ENCODE measurements around the gene INAFM1.
"Not testable (repeated sequence)": the region's sequence is repeated elsewhere in the genome, so short reads cannot be mapped to it uniquely, and the experiment has no call there.

Gene INAFM1

GRCh38 chr19:47284324-47284899 lies 9.7 kb downstream of the INAFM1 start:
- Histone ChIP-seq H3K4me3 (replicated peaks; ENCODE audit: insufficient read depth, low read length) (no peak overlapping the region), H3K27ac (replicated peaks) (no peak overlapping the region), H3K27me3 (ENCODE audit: insufficient read depth, poor library complexity, severe bottlenecking) (no peaks in the 10 kb centered on the region)
- peak; percentile 54 to 55 for DNase-seq (ENCODE audit: low read depth in 1 of 2, low spot score in 1 of 2)
- TF ChIP-seq GABPA (IDR thresholded peaks at IDR 0.05; ENCODE audit: low read depth), result no peak
- peak; percentile 73 for TF ChIP-seq CTCF (IDR thresholded peaks at IDR 0.05; ENCODE audit: insufficient read depth, low read length)

- H3K27me3 ChIP-seq (ENCODE audit: insufficient read depth, poor library complexity, severe bottlenecking), result no peaks in the 10 kb centered on the region
- H3K27ac ChIP-seq (replicated peaks), result no peak overlapping the region
- no peak overlapping the region for H3K4me3 ChIP-seq (replicated peaks; ENCODE audit: insufficient read depth, low read length)
- TF ChIP-seq CTCF (IDR thresholded peaks at IDR 0.05; ENCODE audit: insufficient read depth, low read length) (peak; percentile 18), POLR2AphosphoS5 (IDR thresholded peaks at IDR 0.05; ENCODE audit: low read depth) (no peak), SPI1 (IDR thresholded peaks at IDR 0.05; ENCODE audit: borderline replicate concordance, low read depth) (no peak), GABPA (IDR thresholded peaks at IDR 0.05; ENCODE audit: low read depth) (no peak), REST (IDR thresholded peaks at IDR 0.05; ENCODE audit: insufficient replicate concordance, low read depth) (no peak)
- peak; percentile 52 to 87 for DNase-seq (ENCODE audit: low read depth in 1 of 2, low spot score in 1 of 2)
These were observed 21.4 kb downstream of the INAFM1 start for GRCh38 chr19:47296036-47296435.

- not testable (repeated sequence) for H3K4me3 ChIP-seq (replicated peaks; ENCODE audit: insufficient read depth, low read length); DNase-seq (ENCODE audit: low read depth in 1 of 2, low spot score in 1 of 2); H3K27me3 ChIP-seq (ENCODE audit: insufficient read depth, poor library complexity, severe bottlenecking); H3K27ac ChIP-seq (replicated peaks)
These were observed 26.2 kb downstream of the INAFM1 start for GRCh38 chr19:47300867-47301266.

GRCh38 chr19:47302249-47302648 lies 27.6 kb downstream of the INAFM1 start:
- Histone ChIP-seq H3K27ac (replicated peaks) (no peak overlapping the region), H3K27me3 (ENCODE audit: insufficient read depth, poor library complexity, severe bottlenecking) (no peaks in the 10 kb centered on the region), H3K4me3 (replicated peaks; ENCODE audit: insufficient read depth, low read length) (no peak overlapping the region)
- peak in 1 of 2 experiments; percentile 37 for DNase-seq (ENCODE audit: low read depth in 1 of 2, low spot score in 1 of 2)
- no peak for TF ChIP-seq REST (IDR thresholded peaks at IDR 0.05; ENCODE audit: insufficient replicate concordance, low read depth)
- TF ChIP-seq GABPA (IDR thresholded peaks at IDR 0.05; ENCODE audit: low read depth), result no peak
- no peak for TF ChIP-seq SPI1 (IDR thresholded peaks at IDR 0.05; ENCODE audit: borderline replicate concordance, low read depth)
- TF ChIP-seq CTCF (IDR thresholded peaks at IDR 0.05; ENCODE audit: insufficient read depth, low read length), result no peak
- no peak for TF ChIP-seq POLR2AphosphoS5 (IDR thresholded peaks at IDR 0.05; ENCODE audit: low read depth)

All from HL-60 (cell line).